ENCODE measurements around the gene CD302. TPM values are rescaled to one million over a fixed set of nuclear protein-coding genes. Genes with fewer than 3 reads are reported as not detected.

The CD302 gene
- total and polyA plus RNA-seq, 2 of the 8 experiments (the other 6 are each of a cell fraction or from before 2014, with no cell fraction given): 0.76 to 0.79 TPM

DNA sequence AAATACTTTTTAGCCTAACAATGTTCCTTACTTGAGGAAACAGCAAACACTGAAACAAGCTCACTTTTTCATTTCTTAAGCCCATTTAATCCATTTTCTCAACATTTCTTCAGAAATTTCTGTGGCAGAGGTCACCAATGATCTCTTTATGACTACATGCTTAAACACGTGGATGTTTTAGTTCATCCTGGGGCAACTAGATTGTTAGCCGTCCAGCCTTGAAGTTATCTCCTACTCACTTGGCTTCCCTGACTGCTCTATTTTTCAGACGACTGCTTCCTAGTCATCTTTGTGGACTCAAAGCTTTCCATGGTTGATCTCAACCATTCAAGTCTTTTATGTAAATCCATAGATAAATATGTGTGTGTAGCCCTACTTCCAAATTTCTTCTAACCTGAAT, 24.1 kb downstream of the CD302 start:
- ChIA-PET POLR2A (ENCODE audit: partially characterized antibody) (interaction anchor here (0.7 to 2.4 kb wide), 11 partner anchors 9 to 128 kb away, joined by 3 to 11 read pairs (median 5); no protein-coding TSS in a partner anchor), CTCF (ENCODE audit: partially characterized antibody) (interaction anchor here (1.0 to 1.8 kb wide), 6 partner anchors 14 to 148 kb away, joined by 3 to 5 read pairs (median 4); no protein-coding TSS in a partner anchor)
- no peaks in the 10 kb centered on the region for H3K79me1 ChIP-seq (ENCODE audit: low read depth, low read length)
- H3K4me2 ChIP-seq (ENCODE audit: insufficient read depth in 1 of 2, low read depth in 2 of 2, low read length in 2 of 2): no peak overlapping the region
- H3K36me3 ChIP-seq (ENCODE audit: control insufficient read depth in 2 of 4, insufficient read depth in 4 of 4, low read length in 3 of 4): no peaks in the 10 kb centered on the region; a peak in 1 of 8 replicates
- no peak overlapping the region for H3K56ac ChIP-seq (replicated peaks; ENCODE audit: insufficient read length, low read depth, low read length)
- FAIRE-seq (no peak), DNase-seq (ENCODE audit: low read depth in 1 of 2, low spot score in 2 of 2) (no peak)
- H3K4ac ChIP-seq (replicated peaks; ENCODE audit: insufficient read length, low read depth, low read length): no peak overlapping the region
- H2BK120ac ChIP-seq (replicated peaks; ENCODE audit: low read depth, low read length): no peak overlapping the region
- no peak overlapping the region for H2BK20ac ChIP-seq (ENCODE audit: low read length)
- no peak overlapping the region for H2BK5ac ChIP-seq (ENCODE audit: low read depth, low read length)
- no peak overlapping the region for H2AFZ ChIP-seq (ENCODE audit: low read length)
- no peak overlapping the region for H3K14ac ChIP-seq (ENCODE audit: insufficient read length)
- H2BK15ac ChIP-seq (ENCODE audit: low read length): no peak overlapping the region
- H2AK5ac ChIP-seq (ENCODE audit: low read depth, low read length): no peak overlapping the region
- no peak overlapping the region for H4K5ac ChIP-seq (ENCODE audit: insufficient read length, low read depth, low read length)
- TF ChIP-seq SP2 (IDR thresholded peaks at IDR 0.05; ENCODE audit: low read length): no peak
- TF ChIP-seq POLR2A (IDR thresholded peaks at IDR 0.05; ENCODE audit: control extremely low read depth in 1 of 2, low read depth in 2 of 2, low read length in 2 of 2): peak in 1 of 2 experiments; percentile 5; a peak in 1 of 3 replicates
- TF ChIP-seq, protein P1, sequence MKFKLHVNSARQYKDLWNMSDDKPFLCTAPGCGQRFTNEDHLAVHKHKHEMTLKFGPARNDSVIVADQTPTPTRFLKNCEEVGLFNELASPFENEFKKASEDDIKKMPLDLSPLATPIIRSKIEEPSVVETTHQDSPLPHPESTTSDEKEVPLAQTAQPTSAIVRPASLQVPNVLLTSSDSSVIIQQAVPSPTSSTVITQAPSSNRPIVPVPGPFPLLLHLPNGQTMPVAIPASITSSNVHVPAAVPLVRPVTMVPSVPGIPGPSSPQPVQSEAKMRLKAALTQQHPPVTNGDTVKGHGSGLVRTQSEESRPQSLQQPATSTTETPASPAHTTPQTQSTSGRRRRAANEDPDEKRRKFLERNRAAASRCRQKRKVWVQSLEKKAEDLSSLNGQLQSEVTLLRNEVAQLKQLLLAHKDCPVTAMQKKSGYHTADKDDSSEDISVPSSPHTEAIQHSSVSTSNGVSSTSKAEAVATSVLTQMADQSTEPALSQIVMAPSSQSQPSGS (IDR thresholded peaks at IDR 0.05; ENCODE audit: low read length): no peak
- H3K23ac ChIP-seq (ENCODE audit: insufficient read length): no peak overlapping the region
- H3K9ac ChIP-seq (replicated peaks in 1 of 4; ENCODE audit: extremely low read depth in 1 of 4, low read depth in 3 of 4, low read length in 3 of 4): no peak overlapping the region
- 87% methylated on average over 3 of the region's 3 CpGs; no CpG with 5 or more reads in 1 of the 2 experiments for WGBS, 2 experiments (ENCODE audit: extremely low coverage in 1 of 2, insufficient coverage in 1 of 2, insufficient read length in 1 of 2, insufficient replicate concordance in 2 of 2, low coverage in 1 of 2, low lambda C conversion rate in 2 of 2, missing lambda C conversion rate in 1 of 2)
- H4K20me1 ChIP-seq (replicated peaks in 1 of 2; ENCODE audit: control insufficient read depth in 1 of 2, insufficient read depth in 2 of 2, low read length in 2 of 2): no peaks in the 10 kb centered on the region
- no peak overlapping the region for H3K4me3 ChIP-seq (ENCODE audit: extremely low read depth in 1 of 4, insufficient read depth in 2 of 4, low read depth in 3 of 4, low read length in 4 of 4)
- no peaks in the 10 kb centered on the region for H3K9me3 ChIP-seq (ENCODE audit: insufficient read depth in 2 of 2, low read depth in 1 of 2, low read length in 1 of 2)
- H3K27ac ChIP-seq (ENCODE audit: low read depth, low read length): no peak overlapping the region
- H3K79me2 ChIP-seq (ENCODE audit: control insufficient read depth in 1 of 2, insufficient read depth in 2 of 2, low read length in 2 of 2): no peaks in the 10 kb centered on the region
- H4K8ac ChIP-seq (ENCODE audit: extremely low read depth, insufficient read depth, low read length): no peak overlapping the region
- no peak overlapping the region for H2BK12ac ChIP-seq (ENCODE audit: low read depth, low read length)
- H4K91ac ChIP-seq (replicated peaks; ENCODE audit: insufficient read length, low read length): no peak overlapping the region
- no peak overlapping the region for H3K18ac ChIP-seq (ENCODE audit: extremely low read depth, low read length)
- no peaks in the 10 kb centered on the region for H3K23me2 ChIP-seq (ENCODE audit: low read depth, low read length)
- H3K27me3 ChIP-seq (replicated peaks in 1 of 4; ENCODE audit: control insufficient read depth in 3 of 4, extremely low read depth in 1 of 4, insufficient read depth in 3 of 4, low read length in 3 of 4): peaks cover 0 to 1% (median 0%) of the 10 kb centered on the region in 4 experiments; a peak in 1 of 7 replicates
- no peaks in the 10 kb centered on the region for H3K4me1 ChIP-seq (replicated peaks in 1 of 4; ENCODE audit: control insufficient read depth in 3 of 4, insufficient read depth in 4 of 4, low read length in 3 of 4)
